Activated naive CD4-positive, alpha-beta T cell treated with anti-CD3 and anti-CD28 coated beads for 36 hours (primary cell): ENCODE results near the gene VIM. TPM values are rescaled to one million over a fixed set of nuclear protein-coding genes. Genes with fewer than 3 reads are reported as not detected.

Experiments used
- CTCF ChIA-PET: fragments of 350-600 bp; sonication (Branson Sonifier 250); formaldehyde crosslinking; loops from one replicate; lab custom pipeline; 2021; ENCODE audit warnings: antibody characterized with exemption; lab: Charles Lee
- DNase-seq: peaks from one replicate; pipeline ENCODE4 v3.0.0-alpha.2; 2020
- H3K27ac Mint-ChIP-seq: one replicate; pipeline ENCODE4 v1.8.0; 2021; ENCODE audit warnings: mild to moderate bottlenecking, mixed read lengths
- H3K27me3 Mint-ChIP-seq: one replicate; pipeline ENCODE4 v1.8.0; 2021; ENCODE audit warnings: low read depth, mixed read lengths
- H3K36me3 Mint-ChIP-seq: one replicate; pipeline ENCODE4 v1.8.0; 2021; ENCODE audit warnings: low read depth, mixed read lengths
- H3K4me1 Mint-ChIP-seq: one replicate; pipeline ENCODE4 v1.8.0; 2021; ENCODE audit warnings: low read depth, mixed read lengths
- H3K4me3 Mint-ChIP-seq: one replicate; pipeline ENCODE4 v1.8.0; 2021; ENCODE audit warnings: mild to moderate bottlenecking, moderate library complexity, mixed read lengths
- H3K9me3 Mint-ChIP-seq: one replicate; pipeline ENCODE4 v1.8.0; 2021; ENCODE audit warnings: mixed read lengths
- intact Hi-C: fragments of 100-400 bp; cut with micrococcal nuclease; formaldehyde crosslinking; loops from one replicate; pipeline ENCODE4 v1.15.1; 2023
- total RNA-seq, 2 experiments: library from RNA; stranded (reverse); gene quantifications; one replicate each; pipeline ENCODE4 v1.2.3, GENCODE V29; 2021

Gene VIM
- total RNA-seq, 2 experiments from 2014 or later, result 58.3 to 60.6 TPM

- Mint-ChIP-seq H3K9me3 (no peaks in the 10 kb centered on the region), H3K36me3 (peaks cover 26% of the 10 kb centered on the region), H3K27me3 (no peaks in the 10 kb centered on the region), H3K4me3 (no peak overlapping the region), H3K4me1 (peaks cover 40% of the 10 kb centered on the region), H3K27ac (no peak overlapping the region)
- CTCF ChIA-PET, result interaction anchor here (1.6 kb wide), 1 partner anchor 22 kb away, joined by 3 read pairs; no protein-coding TSS in a partner anchor
- intact Hi-C loops, result no loop called here
- DNase-seq, result no peak
Measured at GRCh38 chr10:17235136-17235535, 7.1 kb downstream of the VIM start.

- Mint-ChIP-seq H3K36me3 (peaks cover 26% of the 10 kb centered on the region), H3K4me1 (peaks cover 30% of the 10 kb centered on the region), H3K4me3 (no peak overlapping the region), H3K27me3 (no peaks in the 10 kb centered on the region), H3K27ac (no peak overlapping the region), H3K9me3 (no peaks in the 10 kb centered on the region)
- intact Hi-C loops, result no loop called here
- DNase-seq, result no peak
- CTCF ChIA-PET, result interaction anchor here (0.6 kb wide), 1 partner anchor 32 kb away, joined by 3 read pairs; no protein-coding TSS in a partner anchor
Measured at GRCh38 chr10:17236468-17237148, 8.6 kb downstream of the VIM start.

GRCh38 chr10:17237149-17237527, 9.1 kb downstream of the VIM start:
- no peak for DNase-seq
- Mint-ChIP-seq H3K27ac (no peak overlapping the region), H3K4me1 (peaks cover 29% of the 10 kb centered on the region), H3K27me3 (no peaks in the 10 kb centered on the region), H3K9me3 (no peaks in the 10 kb centered on the region), H3K4me3 (no peak overlapping the region), H3K36me3 (peaks cover 26% of the 10 kb centered on the region)
- intact Hi-C loops, result no loop called here
- CTCF ChIA-PET, result interaction anchor here (0.6 kb wide), 1 partner anchor 32 kb away, joined by 3 read pairs; no protein-coding TSS in a partner anchor

- no peak overlapping the region for H3K4me3 Mint-ChIP-seq
- H3K9me3 Mint-ChIP-seq, result no peaks in the 10 kb centered on the region
- intact Hi-C loops, result no loop called here
- no peaks in the 10 kb centered on the region for H3K27me3 Mint-ChIP-seq
- H3K27ac Mint-ChIP-seq, result no peak overlapping the region
- H3K4me1 Mint-ChIP-seq, result peaks cover 24% of the 10 kb centered on the region
- CTCF ChIA-PET, result interaction anchor here (0.7 kb wide), 1 partner anchor 139 kb away, joined by 3 read pairs; no protein-coding TSS in a partner anchor
- DNase-seq, result no peak
- peaks cover 26% of the 10 kb centered on the region for H3K36me3 Mint-ChIP-seq
Measured at GRCh38 chr10:17237915-17238444, 9.9 kb downstream of the VIM start.

GRCh38 chr10:17238445-17239291, 10.6 kb downstream of the VIM start:
- peaks cover 26% of the 10 kb centered on the region for H3K36me3 Mint-ChIP-seq
- H3K27ac Mint-ChIP-seq, result no peak overlapping the region
- H3K4me3 Mint-ChIP-seq, result no peak overlapping the region
- H3K4me1 Mint-ChIP-seq, result peaks cover 21% of the 10 kb centered on the region
- intact Hi-C loops, result no loop called here
- no peak for DNase-seq
- no peaks in the 10 kb centered on the region for H3K27me3 Mint-ChIP-seq
- no peaks in the 10 kb centered on the region for H3K9me3 Mint-ChIP-seq
- CTCF ChIA-PET, result interaction anchor here (0.7 kb wide), 1 partner anchor 138 kb away, joined by 3 read pairs; no protein-coding TSS in a partner anchor

GRCh38 chr10:17239345-17240085, 11.5 kb downstream of the VIM start:
- Mint-ChIP-seq H3K4me3 (no peak overlapping the region), H3K27me3 (no peaks in the 10 kb centered on the region)
- CTCF ChIA-PET, result no interaction called here

GRCh38 chr10:17240096-17240495, 12.1 kb downstream of the VIM start:
- no peaks in the 10 kb centered on the region for H3K27me3 Mint-ChIP-seq
- intact Hi-C loops, result no loop called here
- CTCF ChIA-PET, result no interaction called here
- no peak overlapping the region for H3K4me3 Mint-ChIP-seq
- H3K36me3 Mint-ChIP-seq, result peaks cover 14% of the 10 kb centered on the region
- DNase-seq, result no peak
- H3K9me3 Mint-ChIP-seq, result no peaks in the 10 kb centered on the region
- peaks cover 12% of the 10 kb centered on the region for H3K4me1 Mint-ChIP-seq
- no peak overlapping the region for H3K27ac Mint-ChIP-seq

More at GRCh38 chr10:17239345-17240085, 11.5 kb downstream of the VIM start:
- Mint-ChIP-seq H3K9me3 (no peaks in the 10 kb centered on the region), H3K4me1 (peaks cover 18% of the 10 kb centered on the region), H3K36me3 (peaks cover 19% of the 10 kb centered on the region), H3K27ac (no peak overlapping the region)
- no peak for DNase-seq
- intact Hi-C loops, result no loop called here

- Mint-ChIP-seq H3K27ac (no peak overlapping the region), H3K27me3 (no peaks in the 10 kb centered on the region), H3K4me1 (peaks cover 10% of the 10 kb centered on the region), H3K36me3 (peaks cover 10% of the 10 kb centered on the region), H3K9me3 (no peaks in the 10 kb centered on the region), H3K4me3 (no peak overlapping the region)
- no peak for DNase-seq
- intact Hi-C loops, result no loop called here
- CTCF ChIA-PET, result no interaction called here
Measured at GRCh38 chr10:17240616-17241015, 12.6 kb downstream of the VIM start.

GRCh38 chr10:17241611-17242333, 13.7 kb downstream of the VIM start:
- H3K27ac Mint-ChIP-seq, result no peak overlapping the region
- H3K36me3 Mint-ChIP-seq, result peaks cover under 1% of the 10 kb centered on the region
- H3K27me3 Mint-ChIP-seq, result no peaks in the 10 kb centered on the region
- no peaks in the 10 kb centered on the region for H3K9me3 Mint-ChIP-seq
- CTCF ChIA-PET, result interaction anchor here (0.7 kb wide), 2 partner anchors 12 to 18 kb away, joined by 3 to 5 read pairs; no protein-coding TSS in a partner anchor
- peaks cover 6% of the 10 kb centered on the region for H3K4me1 Mint-ChIP-seq
- H3K4me3 Mint-ChIP-seq, result no peak overlapping the region
- intact Hi-C loops, result no loop called here
- DNase-seq, result peak; percentile 14

GRCh38 chr10:17244700-17245365, 16.8 kb downstream of the VIM start:
- peaks cover 2% of the 10 kb centered on the region for H3K9me3 Mint-ChIP-seq
- H3K36me3 Mint-ChIP-seq, result no peaks in the 10 kb centered on the region
- H3K27me3 Mint-ChIP-seq, result no peaks in the 10 kb centered on the region
- DNase-seq, result no peak
- intact Hi-C loops, result no loop called here
- no peak overlapping the region for H3K4me3 Mint-ChIP-seq
- peaks cover 6% of the 10 kb centered on the region for H3K4me1 Mint-ChIP-seq
- no peak overlapping the region for H3K27ac Mint-ChIP-seq
- CTCF ChIA-PET, result interaction anchor here (1.4 to 1.9 kb wide), 2 partner anchors 9 to 12 kb away, joined by 3 to 6 read pairs; no protein-coding TSS in a partner anchor

- CTCF ChIA-PET, result interaction anchor here (2.0 kb wide), 1 partner anchor 14 kb away, joined by 7 read pairs; no protein-coding TSS in a partner anchor
Measured at GRCh38 chr10:17247210-17247609, 19.2 kb downstream of the VIM start.

More at GRCh38 chr10:17247210-17247609, 19.2 kb downstream of the VIM start:
- H3K27me3 Mint-ChIP-seq, result no peaks in the 10 kb centered on the region
- H3K4me3 Mint-ChIP-seq, result no peak overlapping the region
- H3K9me3 Mint-ChIP-seq, result peaks cover 2% of the 10 kb centered on the region
- H3K27ac Mint-ChIP-seq, result no peak overlapping the region
- intact Hi-C loops, result no loop called here
- H3K36me3 Mint-ChIP-seq, result no peaks in the 10 kb centered on the region
- no peaks in the 10 kb centered on the region for H3K4me1 Mint-ChIP-seq
- no peak for DNase-seq
